Activated naive CD8-positive, alpha-beta T cell treated with anti-CD3 and anti-CD28 coated beads for 36 hours (primary cell): ENCODE data around the gene ARHGEF17. TPM values are rescaled to one million over a fixed set of nuclear protein-coding genes. Genes with fewer than 3 reads are reported as not detected.

Source experiments
- DNase-seq: peaks from one replicate; pipeline ENCODE4 v3.0.0; 2021
- H3K27ac Mint-ChIP-seq: one replicate; pipeline ENCODE4 v1.8.0; 2022; ENCODE audit warnings: mild to moderate bottlenecking, moderate library complexity, mixed read lengths
- H3K27me3 Mint-ChIP-seq: one replicate; pipeline ENCODE4 v1.8.0; 2022; ENCODE audit warnings: mild to moderate bottlenecking, mixed read lengths
- H3K36me3 Mint-ChIP-seq: one replicate; pipeline ENCODE4 v1.8.0; 2021; ENCODE audit warnings: mild to moderate bottlenecking, mixed read lengths
- H3K4me1 Mint-ChIP-seq: one replicate; pipeline ENCODE4 v1.8.0; 2021; ENCODE audit warnings: mixed read lengths
- H3K4me3 Mint-ChIP-seq: one replicate; pipeline ENCODE4 v1.8.0; 2022; ENCODE audit warnings: mild to moderate bottlenecking, moderate library complexity, mixed read lengths
- H3K9me3 Mint-ChIP-seq: one replicate; pipeline ENCODE4 v1.8.0; 2022; ENCODE audit warnings: mixed read lengths
- total RNA-seq, 2 experiments: library from RNA; stranded (reverse); gene quantifications; one replicate each; pipeline ENCODE4 v1.2.3, GENCODE V29; 2021

Gene ARHGEF17
- total RNA-seq, 2 experiments from 2014 or later: 0.08 TPM; not detected in 1

- Mint-ChIP-seq H3K27me3 (no peaks in the 10 kb centered on the region), H3K36me3 (peaks cover 7% of the 10 kb centered on the region), H3K4me3 (peak overlapping the region; percentile 97), H3K27ac (peak overlapping the region; percentile 91), H3K9me3 (no peaks in the 10 kb centered on the region), H3K4me1 (peaks cover 44% of the 10 kb centered on the region)
- peak; percentile 67 for DNase-seq
Measured at GRCh38 chr11:73376803-73377629, 68.9 kb downstream of the ARHGEF17 start.

- no peak overlapping the region for H3K27ac Mint-ChIP-seq
- no peak overlapping the region for H3K4me3 Mint-ChIP-seq
- peaks cover 61% of the 10 kb centered on the region for H3K4me1 Mint-ChIP-seq
- H3K27me3 Mint-ChIP-seq: no peaks in the 10 kb centered on the region
- no peaks in the 10 kb centered on the region for H3K9me3 Mint-ChIP-seq
- no peak for DNase-seq
- peaks cover 7% of the 10 kb centered on the region for H3K36me3 Mint-ChIP-seq
Measured at GRCh38 chr11:73379189-73379880, 71.3 kb downstream of the ARHGEF17 start.

GRCh38 chr11:73380331-73380730 lies 72.3 kb downstream of the ARHGEF17 start:
- Mint-ChIP-seq H3K4me3 (no peak overlapping the region), H3K36me3 (peaks cover 7% of the 10 kb centered on the region)

DNA sequence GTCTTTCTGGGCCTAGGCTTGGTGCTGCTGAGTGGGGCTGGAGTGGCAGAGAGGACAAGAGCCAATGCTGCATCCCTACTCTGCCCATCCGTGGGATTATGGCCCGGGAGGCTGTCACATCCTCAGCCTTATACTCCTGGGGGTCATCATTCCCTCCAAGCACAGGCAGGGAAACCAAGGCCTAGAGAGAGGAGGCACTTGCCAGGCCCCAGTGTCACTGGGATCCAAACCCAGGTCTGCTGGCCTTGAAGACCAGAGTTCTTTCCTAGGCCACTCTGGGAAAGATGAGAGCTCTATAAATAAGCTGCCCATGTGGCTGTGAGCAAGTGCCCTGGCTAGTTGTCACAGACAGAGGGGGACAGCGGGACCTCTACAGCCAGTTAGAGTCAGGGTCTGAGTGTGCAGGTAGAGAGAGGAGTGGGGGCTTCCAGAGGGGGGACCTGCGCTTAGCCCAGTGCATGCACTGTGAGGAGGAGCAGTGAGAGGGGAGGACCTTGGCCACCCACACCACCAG lies 72.9 kb downstream of the ARHGEF17 start:
- no peaks in the 10 kb centered on the region for H3K27me3 Mint-ChIP-seq
- H3K27ac Mint-ChIP-seq: no peak overlapping the region
- DNase-seq: no peak
- peaks cover 7% of the 10 kb centered on the region for H3K36me3 Mint-ChIP-seq
- peaks cover 67% of the 10 kb centered on the region for H3K4me1 Mint-ChIP-seq
- no peaks in the 10 kb centered on the region for H3K9me3 Mint-ChIP-seq
- no peak overlapping the region for H3K4me3 Mint-ChIP-seq

More at GRCh38 chr11:73380331-73380730, 72.3 kb downstream of the ARHGEF17 start:
- Mint-ChIP-seq H3K4me1 (peaks cover 68% of the 10 kb centered on the region), H3K9me3 (no peaks in the 10 kb centered on the region), H3K27me3 (no peaks in the 10 kb centered on the region), H3K27ac (no peak overlapping the region)
- DNase-seq: no peak

GRCh38 chr11:73381589-73381988 lies 73.5 kb downstream of the ARHGEF17 start:
- DNase-seq: no peak
- peaks cover 68% of the 10 kb centered on the region for H3K4me1 Mint-ChIP-seq
- H3K4me3 Mint-ChIP-seq: no peak overlapping the region
- no peaks in the 10 kb centered on the region for H3K9me3 Mint-ChIP-seq
- H3K27ac Mint-ChIP-seq: no peak overlapping the region
- peaks cover 7% of the 10 kb centered on the region for H3K36me3 Mint-ChIP-seq
- H3K27me3 Mint-ChIP-seq: no peaks in the 10 kb centered on the region

- no peaks in the 10 kb centered on the region for H3K9me3 Mint-ChIP-seq
- H3K27ac Mint-ChIP-seq: peak overlapping the region; percentile 49
- H3K27me3 Mint-ChIP-seq: no peaks in the 10 kb centered on the region
- H3K36me3 Mint-ChIP-seq: peaks cover 2% of the 10 kb centered on the region
- peaks cover 69% of the 10 kb centered on the region for H3K4me1 Mint-ChIP-seq
- no peak for DNase-seq
- no peak overlapping the region for H3K4me3 Mint-ChIP-seq
Measured at GRCh38 chr11:73382183-73382582, 74.1 kb downstream of the ARHGEF17 start.

- H3K36me3 Mint-ChIP-seq: no peaks in the 10 kb centered on the region
- H3K4me1 Mint-ChIP-seq: peaks cover 66% of the 10 kb centered on the region
- H3K4me3 Mint-ChIP-seq: no peak overlapping the region
- no peak overlapping the region for H3K27ac Mint-ChIP-seq
- no peaks in the 10 kb centered on the region for H3K27me3 Mint-ChIP-seq
- no peak for DNase-seq
- H3K9me3 Mint-ChIP-seq: no peaks in the 10 kb centered on the region
Measured at GRCh38 chr11:73382747-73383146, 74.7 kb downstream of the ARHGEF17 start.

DNA sequence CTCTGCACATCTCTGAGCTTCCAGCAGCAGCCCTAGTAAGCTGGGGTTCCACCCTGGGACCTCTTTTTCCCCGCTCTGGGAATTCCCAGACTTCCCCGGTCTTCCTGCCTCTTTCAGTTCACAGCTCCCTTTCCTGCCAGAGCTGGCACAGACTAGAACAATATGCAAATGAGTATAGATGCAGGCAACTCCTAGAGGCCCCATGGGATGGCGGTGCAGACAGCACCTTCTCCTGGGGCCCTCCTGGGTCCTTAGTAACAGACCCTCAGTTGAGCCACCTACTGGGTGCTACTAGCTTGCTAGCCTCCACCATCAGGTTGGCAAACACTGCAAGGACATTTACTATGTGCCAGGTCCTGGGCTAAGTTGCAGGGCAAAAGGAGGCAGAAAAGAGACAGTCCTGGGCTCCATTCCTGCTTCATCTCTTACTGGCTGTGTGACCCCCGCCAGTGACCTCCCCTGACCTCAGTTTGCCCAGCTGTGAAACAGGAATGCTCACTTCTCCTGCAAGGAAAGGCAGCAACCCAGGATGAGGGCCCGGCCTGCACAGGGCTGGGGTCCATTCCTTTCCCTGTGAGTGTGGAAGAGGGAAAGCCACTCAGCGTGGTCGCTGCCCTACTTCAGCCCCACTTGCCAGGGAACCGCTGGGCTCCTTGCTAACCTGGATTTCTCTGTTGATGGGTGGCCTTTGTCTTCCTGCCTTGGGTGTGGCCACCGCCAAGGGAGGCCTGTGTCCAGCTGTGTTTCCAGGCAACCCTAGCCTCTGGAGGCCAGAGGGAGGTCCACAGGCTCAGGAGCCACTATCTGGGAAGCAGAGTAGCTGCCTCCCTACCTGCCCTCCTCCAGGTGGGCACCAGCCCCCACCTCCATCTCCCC lies 75.4 kb downstream of the ARHGEF17 start:
- DNase-seq: no peak
- H3K27me3 Mint-ChIP-seq: no peaks in the 10 kb centered on the region
- peak overlapping the region; percentile 61 for H3K27ac Mint-ChIP-seq
- H3K4me1 Mint-ChIP-seq: peaks cover 60% of the 10 kb centered on the region
- H3K36me3 Mint-ChIP-seq: no peaks in the 10 kb centered on the region
- no peaks in the 10 kb centered on the region for H3K9me3 Mint-ChIP-seq
- no peak overlapping the region for H3K4me3 Mint-ChIP-seq

DNA sequence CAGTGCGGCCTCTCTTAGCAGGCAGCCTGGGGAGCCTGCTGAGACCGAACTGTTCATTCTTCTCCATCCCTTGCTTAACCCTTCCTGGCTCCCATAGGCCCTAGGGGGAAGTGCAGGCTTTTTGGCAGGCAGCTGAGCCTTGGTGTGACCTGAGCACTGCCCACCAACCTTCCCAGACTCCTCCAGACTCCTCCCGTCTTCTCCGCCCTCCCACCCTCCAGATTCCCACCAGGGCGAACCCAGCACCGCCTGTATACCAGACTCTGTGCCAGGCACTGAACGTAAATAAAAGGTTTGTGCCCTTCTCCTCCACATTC lies 76.0 kb downstream of the ARHGEF17 start:
- no peak overlapping the region for H3K4me3 Mint-ChIP-seq
- H3K36me3 Mint-ChIP-seq: no peaks in the 10 kb centered on the region

GRCh38 chr11:73384531-73384871 lies 76.4 kb downstream of the ARHGEF17 start:
- Mint-ChIP-seq H3K4me3 (no peak overlapping the region), H3K4me1 (peaks cover 51% of the 10 kb centered on the region), H3K27me3 (no peaks in the 10 kb centered on the region), H3K27ac (peak overlapping the region; percentile 81), H3K36me3 (no peaks in the 10 kb centered on the region), H3K9me3 (no peaks in the 10 kb centered on the region)
- no peak for DNase-seq

More for the DNA sequence above, 76.0 kb downstream of the ARHGEF17 start:
- Mint-ChIP-seq H3K4me1 (peaks cover 55% of the 10 kb centered on the region), H3K27ac (peak overlapping the region; percentile 81), H3K27me3 (no peaks in the 10 kb centered on the region), H3K9me3 (no peaks in the 10 kb centered on the region)
- no peak for DNase-seq

DNA sequence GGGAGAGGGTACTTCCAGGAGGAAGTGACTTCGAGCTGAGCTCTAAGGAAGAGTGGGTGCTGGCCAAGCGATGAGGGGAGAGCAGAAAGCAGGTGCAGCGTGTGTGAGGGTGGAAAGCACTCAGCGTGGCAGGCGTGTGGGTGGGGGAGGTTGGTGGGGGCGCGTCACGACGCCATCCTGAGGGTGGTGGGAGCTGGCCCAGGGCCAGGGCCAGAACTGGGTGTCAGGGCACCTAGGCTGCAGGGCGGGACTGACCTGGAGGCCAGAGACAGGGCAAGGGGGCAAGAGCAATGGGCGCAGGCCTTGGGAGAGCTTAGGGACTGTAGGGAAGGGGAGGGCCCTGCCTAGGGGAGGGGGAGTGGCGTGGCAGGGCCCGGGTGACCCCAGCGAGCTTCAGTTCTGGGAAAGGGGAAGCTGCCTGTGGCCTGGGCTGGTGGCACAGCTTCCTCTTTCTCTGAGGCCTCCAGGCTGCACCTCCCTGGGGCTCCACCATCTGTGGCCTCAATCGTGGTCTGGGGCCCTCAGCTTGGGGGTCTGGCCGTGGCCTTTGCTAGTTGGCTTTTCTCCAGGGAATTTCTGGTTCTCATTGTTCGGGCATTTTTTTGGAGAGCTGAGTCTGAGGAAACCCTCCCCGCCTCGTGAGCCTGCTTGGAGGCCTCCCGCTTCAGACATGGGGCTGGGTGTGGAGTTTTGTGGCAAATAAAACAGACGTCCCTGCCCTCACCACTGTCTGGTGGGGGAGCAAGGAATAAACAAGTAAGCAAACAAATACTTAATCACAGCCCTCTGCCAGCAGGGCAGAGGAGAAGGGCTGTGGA lies 77.0 kb downstream of the ARHGEF17 start:
- H3K36me3 Mint-ChIP-seq: no peaks in the 10 kb centered on the region
- no peak overlapping the region for H3K4me3 Mint-ChIP-seq
- no peaks in the 10 kb centered on the region for H3K27me3 Mint-ChIP-seq
- DNase-seq: peak; percentile 28
- peaks cover 46% of the 10 kb centered on the region for H3K4me1 Mint-ChIP-seq
- H3K9me3 Mint-ChIP-seq: no peaks in the 10 kb centered on the region
- H3K27ac Mint-ChIP-seq: peak overlapping the region; percentile 81

DNA sequence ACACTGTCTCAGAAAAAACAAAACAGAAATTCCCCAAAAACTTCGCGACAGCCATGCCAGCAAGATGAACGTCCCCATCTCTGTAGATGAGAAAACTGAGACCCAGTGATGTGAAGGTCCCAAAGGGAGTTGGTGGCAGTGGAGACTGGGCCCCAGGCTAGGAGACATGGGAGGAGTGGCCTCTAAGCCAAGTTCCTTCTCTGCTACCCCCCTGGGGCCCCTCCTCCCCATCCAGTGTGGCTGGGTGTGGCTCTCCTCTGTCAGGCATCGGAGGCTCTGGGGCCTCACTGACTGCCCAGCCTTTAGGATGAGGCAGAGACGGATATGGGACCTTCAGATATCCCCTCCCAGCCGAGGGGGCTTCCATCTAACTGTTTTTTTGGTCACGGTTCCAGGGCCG lies 77.9 kb downstream of the ARHGEF17 start:
- no peak overlapping the region for H3K4me3 Mint-ChIP-seq
- H3K27ac Mint-ChIP-seq: no peak overlapping the region
- no peaks in the 10 kb centered on the region for H3K27me3 Mint-ChIP-seq
- H3K36me3 Mint-ChIP-seq: no peaks in the 10 kb centered on the region
- no peaks in the 10 kb centered on the region for H3K9me3 Mint-ChIP-seq
- H3K4me1 Mint-ChIP-seq: peaks cover 45% of the 10 kb centered on the region
- DNase-seq: no peak

DNA sequence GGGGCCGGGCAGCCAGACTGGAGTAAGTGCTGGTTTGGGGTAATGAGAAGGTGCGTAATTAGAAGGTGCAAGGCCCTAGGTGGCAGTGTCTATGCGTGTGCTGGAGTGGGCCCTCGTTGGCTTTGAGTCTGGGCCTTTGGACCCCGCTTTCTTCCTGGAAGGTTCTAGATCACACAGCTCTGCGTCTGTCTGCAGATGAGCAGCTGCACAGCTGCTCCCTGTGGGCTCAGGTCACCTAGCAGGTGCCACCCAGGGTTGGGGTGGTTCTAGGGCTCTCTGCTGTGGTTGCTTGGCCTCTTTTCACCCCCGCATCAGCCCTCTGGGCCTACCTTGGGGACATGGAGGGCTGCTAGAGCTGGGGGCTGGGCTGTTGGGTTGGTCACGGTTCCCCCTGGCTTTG lies 78.5 kb downstream of the ARHGEF17 start:
- no peak for DNase-seq
- Mint-ChIP-seq H3K4me3 (no peak overlapping the region), H3K36me3 (no peaks in the 10 kb centered on the region), H3K4me1 (peaks cover 42% of the 10 kb centered on the region), H3K27ac (no peak overlapping the region), H3K27me3 (no peaks in the 10 kb centered on the region), H3K9me3 (no peaks in the 10 kb centered on the region)

DNA sequence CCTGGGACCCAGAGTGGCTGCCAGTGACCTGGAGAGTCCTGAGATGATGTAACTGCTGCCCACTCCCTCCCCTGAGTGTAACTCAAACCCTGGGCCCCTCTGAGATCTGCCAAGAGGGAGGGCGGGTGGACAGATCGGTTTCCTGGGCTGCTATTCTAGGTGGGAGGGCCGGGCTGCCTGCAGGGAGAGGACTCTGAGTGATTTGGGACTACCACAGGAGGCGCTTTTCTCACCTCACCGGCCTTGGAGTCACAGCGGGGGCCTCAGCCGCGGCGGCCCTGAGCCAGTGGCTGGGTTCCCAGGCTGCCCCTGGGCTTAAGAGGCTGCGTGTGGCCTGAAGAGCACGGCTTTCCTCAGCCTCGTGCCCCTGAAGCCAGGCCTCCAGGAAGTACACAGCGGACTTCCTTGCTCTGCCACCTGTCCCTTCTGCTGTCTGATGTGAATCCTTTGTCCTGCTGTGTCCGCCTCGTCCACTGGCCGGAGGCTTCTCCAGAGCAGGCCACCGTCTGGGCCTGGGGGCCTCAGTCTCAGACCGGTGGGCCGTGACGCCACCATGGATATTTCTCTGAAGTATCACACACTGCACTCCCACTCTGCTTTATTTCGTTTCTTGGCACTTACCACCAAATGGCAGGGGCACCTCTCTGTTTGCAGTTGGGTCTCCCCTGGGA lies 79.7 kb downstream of the ARHGEF17 start:
- H3K4me1 Mint-ChIP-seq: peaks cover 36% of the 10 kb centered on the region
- no peak overlapping the region for H3K27ac Mint-ChIP-seq
- no peaks in the 10 kb centered on the region for H3K36me3 Mint-ChIP-seq
- DNase-seq: no peak
- no peaks in the 10 kb centered on the region for H3K9me3 Mint-ChIP-seq
- no peak overlapping the region for H3K4me3 Mint-ChIP-seq
- H3K27me3 Mint-ChIP-seq: no peaks in the 10 kb centered on the region
